ES-I3 (cell line): Measurements from ENCODE around the gene SH2B3.

ENCODE experiments used
- H3K36me3 ChIP-seq: 2 replicates; pipeline ENCODE4 v1.6.1; 2013; ENCODE audit warnings: mild to moderate bottlenecking, low read length, control low read depth, moderate library complexity; ENCODE audit not compliant: insufficient read depth
- H3K4me1 ChIP-seq: 2 replicates; pipeline ENCODE4 v1.6.1; 2013; ENCODE audit warnings: mild to moderate bottlenecking, control low read depth, low read length; ENCODE audit not compliant: insufficient read depth
- H3K9ac ChIP-seq: 2 replicates; pipeline ENCODE4 v1.6.1; 2013; ENCODE audit warnings: low read depth, mild to moderate bottlenecking, low read length, moderate library complexity
- H3K9me3 ChIP-seq: 2 replicates; pipeline ENCODE4 v1.6.1; 2013; ENCODE audit warnings: mild to moderate bottlenecking, low read length, moderate library complexity; ENCODE audit not compliant: control insufficient read depth, insufficient read depth

SH2B3 gene

DNA sequence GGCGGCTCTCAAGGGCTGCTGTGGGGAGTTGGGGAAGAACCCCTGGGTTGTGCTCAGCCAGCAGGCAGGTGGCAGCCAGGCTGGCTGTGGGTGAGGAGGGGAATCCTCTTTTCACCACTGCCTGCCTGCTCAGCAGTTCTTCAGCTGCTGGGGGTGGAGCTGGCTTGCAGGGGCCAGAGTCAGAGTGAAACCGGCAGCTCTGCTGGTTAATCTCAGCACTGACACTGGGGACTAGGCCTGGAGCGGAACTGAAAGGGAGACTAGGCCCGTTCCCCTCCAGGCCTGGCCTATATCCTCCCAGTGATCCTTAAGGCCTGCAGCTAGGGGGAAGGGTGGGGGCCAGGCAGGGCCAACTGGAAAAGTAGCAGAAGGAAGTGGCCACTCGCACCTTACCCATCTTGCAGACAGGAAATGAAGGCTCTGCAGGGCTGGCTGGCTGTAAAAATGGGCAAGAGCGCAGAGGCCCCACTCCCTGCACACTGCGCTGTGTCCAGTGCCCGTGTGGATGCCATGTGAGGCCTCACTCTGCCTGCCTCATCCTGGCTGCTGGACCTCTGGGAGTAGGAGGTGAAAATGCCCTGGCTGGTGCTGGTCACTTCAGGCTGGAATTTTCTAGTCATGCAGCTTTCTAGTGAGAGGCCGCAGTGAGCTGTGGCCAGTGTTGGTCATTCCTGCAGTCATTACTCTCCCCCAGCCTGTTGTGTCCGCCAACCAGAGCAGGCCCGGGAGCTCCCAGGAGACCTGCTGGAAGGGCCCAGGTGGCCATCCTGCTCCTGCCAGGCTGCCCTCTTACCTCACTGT is 39.4 kb downstream of the SH2B3 start:
- Histone ChIP-seq H3K9ac (no peak overlapping the region), H3K4me1 (peaks cover 12% of the 10 kb centered on the region; the same call in 1 of the 2 replicates), H3K9me3 (no peaks in the 10 kb centered on the region), H3K36me3 (peaks cover 11% of the 10 kb centered on the region)

DNA sequence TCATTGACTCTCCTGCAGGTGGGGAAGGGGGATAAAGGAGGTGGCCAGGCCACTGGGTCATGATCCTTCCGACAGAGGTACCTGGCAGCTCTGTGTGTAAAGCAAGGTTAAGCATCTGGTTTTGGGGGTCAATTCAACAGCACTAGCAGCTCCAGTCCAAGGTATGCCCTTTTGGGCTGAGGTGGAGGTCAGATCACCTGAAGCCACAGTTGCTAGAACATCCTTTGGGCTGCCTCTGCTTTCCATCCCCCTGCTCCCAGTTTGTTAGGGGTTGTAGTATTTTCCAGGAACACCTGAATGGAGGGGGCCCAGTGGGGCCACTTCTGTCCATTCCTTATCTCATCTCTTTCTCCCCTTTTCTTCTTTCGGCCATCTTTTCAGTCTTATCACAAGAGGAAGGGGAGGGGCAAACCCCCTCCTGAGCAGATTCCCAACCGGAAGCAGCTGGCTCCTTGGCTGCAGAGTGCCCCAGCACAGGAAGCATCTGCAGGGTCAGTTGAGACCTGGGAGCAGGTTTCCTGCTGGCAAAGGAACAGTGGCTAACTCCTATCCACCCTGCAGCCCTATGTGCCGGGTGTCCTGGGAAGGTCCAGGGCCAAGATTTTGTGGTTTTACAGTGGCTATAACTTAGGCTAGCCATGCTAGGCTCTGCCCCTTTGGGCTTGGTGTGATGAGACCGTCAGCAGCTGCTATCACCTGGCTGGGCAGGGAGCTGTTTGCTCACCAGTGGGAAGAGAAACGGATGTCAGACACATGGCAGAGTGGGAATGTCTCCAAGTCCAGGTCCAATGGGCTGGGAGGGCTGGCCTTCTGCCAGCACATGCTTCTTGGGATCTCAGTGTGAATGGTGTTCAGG is 40.2 kb downstream of the SH2B3 start:
- peaks cover 11% of the 10 kb centered on the region for H3K36me3 ChIP-seq
- H3K9me3 ChIP-seq = no peaks in the 10 kb centered on the region
- H3K9ac ChIP-seq = no peak overlapping the region
- peaks cover 12% of the 10 kb centered on the region; the same call in 1 of the 2 replicates for H3K4me1 ChIP-seq

DNA sequence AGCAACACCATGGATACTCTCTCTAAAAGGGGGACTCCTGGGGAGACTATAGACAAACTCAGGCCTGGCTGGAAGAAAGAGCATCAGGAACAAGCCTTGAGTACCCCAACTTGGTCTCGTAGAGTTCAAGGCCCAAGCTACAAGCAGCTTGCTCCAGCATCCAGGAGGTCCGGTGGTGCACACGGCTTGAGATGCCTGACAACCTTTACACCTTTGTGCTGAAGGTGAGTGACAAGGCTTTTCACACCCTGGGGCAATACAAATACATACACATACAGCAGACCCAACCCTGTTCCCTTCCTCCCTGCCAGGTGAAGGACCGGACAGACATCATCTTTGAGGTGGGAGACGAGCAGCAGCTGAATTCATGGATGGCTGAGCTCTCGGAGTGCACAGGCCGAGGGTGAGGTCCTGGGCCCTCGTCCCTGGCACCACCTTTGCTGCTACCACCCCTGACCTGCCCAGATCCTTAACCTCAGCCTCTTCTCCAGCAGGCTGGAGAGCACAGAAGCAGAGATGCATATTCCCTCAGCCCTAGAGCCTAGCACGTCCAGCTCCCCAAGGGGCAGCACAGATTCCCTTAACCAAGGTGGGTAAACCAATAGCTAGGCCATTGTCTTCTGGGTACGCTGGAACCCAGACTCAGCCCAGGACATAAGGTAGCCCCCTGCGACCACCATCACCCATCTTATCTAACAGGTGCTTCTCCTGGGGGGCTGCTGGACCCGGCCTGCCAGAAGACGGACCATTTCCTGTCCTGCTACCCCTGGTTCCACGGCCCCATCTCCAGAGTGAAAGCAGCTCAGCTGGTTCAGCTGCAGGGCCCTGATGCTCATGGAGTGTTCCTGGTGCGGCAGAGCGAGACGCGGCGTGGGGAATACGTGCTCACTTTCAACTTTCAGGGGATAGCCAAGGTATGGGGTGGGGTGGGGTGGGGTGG is 41.2 kb downstream of the SH2B3 start:
- Histone ChIP-seq H3K9me3 (no peaks in the 10 kb centered on the region), H3K4me1 (peaks cover 12% of the 10 kb centered on the region; the same call in 1 of the 2 replicates), H3K36me3 (peaks cover 11% of the 10 kb centered on the region), H3K9ac (no peak overlapping the region)

DNA sequence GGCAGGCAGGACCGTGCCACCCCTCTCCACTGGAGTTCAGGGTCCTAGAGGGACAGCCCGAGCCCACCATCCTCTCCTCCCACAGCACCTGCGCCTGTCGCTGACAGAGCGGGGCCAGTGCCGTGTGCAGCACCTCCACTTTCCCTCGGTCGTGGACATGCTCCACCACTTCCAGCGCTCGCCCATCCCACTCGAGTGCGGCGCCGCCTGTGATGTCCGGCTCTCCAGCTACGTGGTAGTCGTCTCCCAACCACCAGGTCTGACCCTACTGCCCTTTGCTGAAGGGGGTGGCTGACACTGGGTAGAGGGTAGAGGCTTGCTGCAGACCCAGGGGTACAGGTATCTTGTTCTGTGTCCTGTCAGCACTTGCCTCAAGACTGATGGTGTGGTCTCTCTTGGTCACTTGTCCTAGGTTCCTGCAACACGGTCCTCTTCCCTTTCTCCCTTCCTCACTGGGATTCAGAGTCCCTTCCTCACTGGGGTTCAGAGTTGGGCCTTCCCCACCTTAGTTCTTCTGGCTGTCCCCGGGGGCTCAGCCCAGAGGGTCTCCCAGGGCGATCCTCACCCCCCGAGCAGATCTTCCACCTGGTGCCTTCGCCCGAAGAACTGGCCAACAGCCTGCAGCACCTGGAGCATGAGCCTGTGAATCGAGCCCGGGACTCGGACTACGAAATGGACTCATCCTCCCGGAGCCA is 42.0 kb downstream of the SH2B3 start:
- Histone ChIP-seq H3K9me3 (no peaks in the 10 kb centered on the region), H3K4me1 (peaks cover 12% of the 10 kb centered on the region; the same call in 1 of the 2 replicates), H3K36me3 (peaks cover 11% of the 10 kb centered on the region), H3K9ac (no peak overlapping the region)

DNA sequence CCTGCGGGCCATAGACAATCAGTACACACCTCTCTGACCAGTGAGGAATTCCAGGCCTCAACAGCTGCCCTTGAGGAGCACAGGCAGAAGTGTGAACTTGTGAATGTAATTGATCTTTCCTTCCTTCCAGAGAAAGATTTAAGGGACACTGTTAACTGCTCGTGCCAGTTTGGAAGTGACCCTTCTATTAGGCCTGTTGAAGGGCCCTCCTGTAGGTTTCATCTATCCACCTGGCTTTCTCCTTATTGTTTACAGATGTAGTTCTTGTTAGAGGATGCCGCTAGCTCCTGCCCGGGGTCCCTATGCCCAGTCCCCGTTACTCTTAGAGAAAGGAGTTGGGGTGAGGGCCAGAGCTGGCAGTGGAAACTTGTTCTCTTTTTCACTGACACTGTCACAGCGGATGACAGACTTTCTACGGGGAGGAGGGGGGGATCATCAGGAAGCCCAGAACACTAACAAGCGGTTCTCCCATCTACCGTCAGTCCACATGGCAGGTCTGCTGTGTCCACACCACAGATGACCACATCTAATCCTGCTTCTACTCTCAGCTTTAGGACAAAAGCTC is 42.6 kb downstream of the SH2B3 start:
- Histone ChIP-seq H3K36me3 (peaks cover 11% of the 10 kb centered on the region), H3K9ac (no peak overlapping the region), H3K9me3 (no peaks in the 10 kb centered on the region), H3K4me1 (peaks cover 12% of the 10 kb centered on the region; the same call in 1 of the 2 replicates)

DNA sequence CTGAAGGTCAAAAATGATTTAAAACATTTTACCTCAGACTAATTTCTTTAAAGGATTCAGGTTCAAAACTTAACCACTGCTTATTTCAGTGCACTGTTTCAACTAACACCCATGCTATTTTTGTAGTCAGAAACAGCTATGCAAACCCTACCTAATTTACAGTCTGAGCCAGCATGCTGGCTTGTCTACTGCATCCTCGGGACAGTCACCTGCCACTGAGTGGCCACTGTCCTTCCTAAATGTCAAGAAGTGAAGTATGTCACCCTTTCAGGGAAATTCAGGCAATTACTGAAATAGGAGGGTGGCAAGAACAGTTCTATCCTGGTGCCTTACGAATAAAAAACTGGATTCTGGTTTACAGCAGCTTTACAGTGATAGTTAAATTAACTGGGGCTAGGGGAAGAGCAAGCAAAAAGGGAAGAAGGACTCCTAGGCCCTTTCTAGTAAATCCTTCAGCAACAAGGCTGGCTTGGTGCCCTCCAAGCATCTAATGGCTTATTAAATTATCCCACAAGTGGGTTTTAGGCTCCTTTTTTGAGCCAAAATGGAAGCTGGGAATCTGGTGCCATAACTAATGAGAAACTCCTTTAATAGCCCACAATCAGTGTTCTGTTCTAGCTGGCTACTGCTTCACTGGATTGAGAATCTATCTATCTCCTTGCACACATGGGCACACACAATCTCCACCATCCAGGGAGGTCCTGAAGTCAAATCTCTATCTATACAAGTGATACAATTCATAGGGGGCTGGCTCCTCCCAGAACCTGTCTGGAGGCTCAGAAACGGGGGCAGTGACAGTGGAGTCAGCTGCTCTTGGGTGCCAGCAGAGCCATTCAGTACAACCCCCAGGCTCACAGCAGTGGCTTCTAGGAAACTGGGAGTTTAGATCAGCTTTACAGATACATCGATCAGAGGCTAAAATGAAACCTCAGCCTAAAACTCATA is 43.4 kb downstream of the SH2B3 start:
- Histone ChIP-seq H3K4me1 (peaks cover 12% of the 10 kb centered on the region; the same call in 1 of the 2 replicates), H3K36me3 (peaks cover 11% of the 10 kb centered on the region), H3K9me3 (no peaks in the 10 kb centered on the region), H3K9ac (no peak overlapping the region)

DNA sequence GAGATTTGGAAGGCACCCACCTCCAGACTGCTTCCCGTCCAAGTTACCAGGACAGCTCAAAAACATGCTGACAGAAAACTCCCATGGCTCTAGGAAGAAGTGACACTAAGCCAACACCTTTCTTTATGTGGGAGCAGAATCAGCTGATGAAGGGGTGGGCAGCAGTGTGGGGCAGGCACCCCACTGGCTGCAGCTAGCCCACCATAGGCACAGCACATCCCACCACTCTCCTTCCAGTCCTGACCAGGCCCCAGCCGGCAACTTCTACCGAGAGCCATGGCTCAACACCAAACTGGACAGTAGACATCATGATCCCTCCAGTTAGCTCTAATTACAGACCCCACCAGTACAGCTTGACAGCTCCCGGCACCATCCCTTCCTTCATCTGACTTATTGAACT is 45.0 kb downstream of the SH2B3 start:
- H3K36me3 ChIP-seq = peaks cover 19% of the 10 kb centered on the region

DNA sequence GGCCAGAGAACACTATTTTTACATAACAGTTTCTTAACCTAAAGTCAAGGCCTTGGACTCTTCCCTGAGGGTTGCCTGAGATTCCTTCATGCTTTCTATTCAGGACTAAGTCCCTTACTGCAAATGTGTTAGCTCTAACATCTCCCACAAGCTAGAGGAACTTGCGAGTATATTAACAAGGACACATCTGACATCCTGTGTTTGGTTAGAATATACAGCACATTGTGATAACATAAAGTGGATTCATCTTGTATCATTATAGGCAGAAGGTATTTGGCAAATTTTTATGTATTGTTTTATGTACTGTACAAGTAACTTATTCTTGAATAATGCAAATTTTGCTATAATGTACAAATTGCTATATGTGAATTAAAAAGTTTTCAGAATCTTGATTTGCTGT is 45.5 kb downstream of the SH2B3 start:
- Histone ChIP-seq H3K9me3 (no peaks in the 10 kb centered on the region), H3K9ac (no peak overlapping the region), H3K36me3 (peaks cover 24% of the 10 kb centered on the region), H3K4me1 (0 out of 2 replicates have a peak, but pooled peaks cover under 1% of the 10 kb centered on the region)

More for the DNA sequence above, 45.0 kb downstream of the SH2B3 start:
- H3K9me3 ChIP-seq = no peaks in the 10 kb centered on the region
- H3K9ac ChIP-seq = no peak overlapping the region
- H3K4me1 ChIP-seq = 0 out of 2 replicates have a peak, but pooled peaks cover 6% of the 10 kb centered on the region

DNA sequence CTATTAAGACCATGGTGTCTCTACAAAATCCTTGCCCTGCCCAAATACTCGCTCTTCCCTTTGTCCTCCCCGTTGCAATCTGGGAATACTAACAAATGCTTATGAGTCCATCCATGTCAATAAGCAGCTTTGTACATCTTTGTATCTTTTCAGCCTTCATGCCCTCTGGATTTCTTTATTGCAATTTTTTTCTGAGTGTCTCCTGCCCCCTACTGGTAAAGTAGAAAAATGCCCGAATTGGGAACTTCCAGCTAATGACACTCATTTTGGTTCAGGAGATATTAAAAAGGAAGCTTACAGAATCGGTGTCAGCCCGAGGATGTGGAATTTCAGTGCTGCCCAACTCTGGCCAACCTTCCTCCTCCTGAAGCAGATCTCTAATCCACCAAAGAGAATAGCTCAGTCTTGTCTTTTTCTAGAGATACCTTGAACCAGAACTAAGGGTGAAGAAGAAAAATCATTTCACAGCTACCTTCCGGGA is 46.0 kb downstream of the SH2B3 start:
- H3K4me1 ChIP-seq = no peaks in the 10 kb centered on the region
- H3K36me3 ChIP-seq = peaks cover 26% of the 10 kb centered on the region
- no peak overlapping the region for H3K9ac ChIP-seq
- H3K9me3 ChIP-seq = no peaks in the 10 kb centered on the region

DNA sequence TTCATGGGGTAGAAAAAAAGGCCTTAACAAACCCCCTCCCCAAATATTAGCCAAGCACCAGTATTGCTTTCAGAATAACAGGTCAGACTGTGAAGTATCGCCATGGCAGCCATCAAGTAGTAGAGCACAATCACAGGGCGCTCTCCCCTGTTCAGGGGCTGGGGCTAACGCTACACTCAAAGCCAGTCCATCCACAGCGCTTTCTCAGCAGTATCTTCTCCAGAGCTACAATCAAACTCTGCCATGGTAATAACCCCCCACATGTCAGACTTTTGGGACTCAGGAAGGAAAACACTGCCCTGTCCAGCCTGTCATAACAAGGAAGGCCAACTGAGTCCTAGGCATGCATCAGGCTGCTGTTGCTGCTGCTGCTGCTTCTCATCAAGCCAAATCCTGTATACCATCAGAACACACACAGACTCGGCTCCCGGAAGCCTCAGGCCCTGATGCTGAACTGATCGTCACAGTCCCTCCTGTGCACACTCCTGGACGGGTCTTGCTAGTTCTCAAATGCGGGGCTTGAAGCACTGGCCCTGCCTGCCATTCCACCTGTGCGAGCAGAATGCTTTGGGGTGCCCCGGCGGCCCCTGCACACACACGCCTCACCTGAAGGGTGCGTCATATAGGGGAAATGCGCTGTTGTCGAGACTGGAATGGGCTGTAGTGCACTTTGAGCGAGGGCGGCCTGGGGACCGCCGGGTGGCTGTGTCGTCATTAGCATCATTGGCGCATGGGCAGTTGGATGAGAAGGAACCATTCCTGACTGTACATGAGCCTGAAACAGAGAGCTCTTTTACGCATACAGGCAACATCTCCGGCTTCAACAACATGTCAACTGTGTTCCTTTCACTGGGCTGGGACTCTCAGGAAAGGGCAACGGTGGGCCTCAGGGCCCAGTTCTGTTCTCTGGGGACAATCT is 47.6 kb downstream of the SH2B3 start:
- Histone ChIP-seq H3K36me3 (peaks cover 26% of the 10 kb centered on the region), H3K9me3 (no peaks in the 10 kb centered on the region), H3K4me1 (no peaks in the 10 kb centered on the region), H3K9ac (no peak overlapping the region)

DNA sequence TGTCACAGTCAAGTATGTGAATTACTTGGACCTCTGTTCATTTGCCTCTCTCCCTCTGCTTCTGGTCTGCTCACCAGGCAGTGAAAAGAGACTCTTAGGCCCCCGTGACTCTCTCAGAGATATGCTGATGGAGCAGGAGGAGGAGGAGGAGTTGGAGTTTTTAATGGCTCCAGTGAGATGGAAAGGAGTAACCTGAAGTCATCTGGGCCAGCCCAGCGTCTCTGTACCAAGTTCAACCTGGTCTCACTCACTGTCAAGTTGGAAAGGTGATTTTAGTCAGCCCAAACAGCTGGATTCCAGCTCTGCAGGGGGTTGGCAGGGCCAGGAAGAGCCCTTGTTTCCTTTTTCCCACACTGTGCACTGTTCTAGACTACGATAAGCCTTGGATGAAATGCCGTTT is 48.6 kb downstream of the SH2B3 start:
- Histone ChIP-seq H3K9ac (no peak overlapping the region), H3K4me1 (no peaks in the 10 kb centered on the region), H3K36me3 (peaks cover 20% of the 10 kb centered on the region), H3K9me3 (no peaks in the 10 kb centered on the region)
